ENCODE results near the gene RASGRF2.

GRCh38 chr5:81212211-81212751 is 252.1 kb downstream of the RASGRF2 start:
- no peak for TF ChIP-seq FOXP1 (IDR thresholded peaks at IDR 0.05)
- TF ChIP-seq FOXP1 (CRISPR knock-in tag; IDR thresholded peaks at IDR 0.05): no peak
- no peak for TF ChIP-seq NFYB (CRISPR knock-in tag; IDR thresholded peaks at IDR 0.05)

Data from HepG2 (cell line).